ENCODE results near the gene TMEM182.
A peak's percentile ranks its signal among the peaks of the same experiment; 100 is the strongest.

TMEM182 gene

DNA sequence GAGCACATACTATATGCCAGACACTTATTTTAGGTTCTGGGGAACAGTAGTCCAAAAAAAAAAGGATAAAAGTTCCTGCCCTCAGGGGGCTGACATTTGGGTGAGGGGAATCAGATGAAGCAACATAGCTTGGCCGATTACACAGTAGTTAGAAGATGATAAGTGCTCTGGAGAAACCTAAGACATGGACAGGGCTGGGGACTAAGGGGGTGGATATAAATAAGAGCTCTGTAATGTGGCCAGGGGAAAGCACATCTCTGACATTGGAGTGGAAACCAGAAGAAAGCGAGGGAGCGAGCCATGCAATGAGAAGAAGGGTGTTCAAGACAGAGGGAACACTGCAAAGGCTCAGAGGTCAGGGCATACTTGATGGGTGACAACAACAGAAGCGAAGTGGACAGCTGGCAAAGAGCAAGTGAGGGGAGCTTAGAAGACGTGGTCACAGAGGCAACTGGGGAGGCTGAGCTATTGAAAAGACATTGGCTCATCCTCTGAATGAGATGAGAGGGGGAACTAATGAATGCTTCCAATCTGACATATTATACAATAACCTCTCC is 11.4 kb downstream of the TMEM182 start:
- H3K36me3 ChIP-seq (ENCODE audit: control insufficient read depth, insufficient read depth, low read length) = no peaks in the 10 kb centered on the region
- no peaks in the 10 kb centered on the region for H3K4me1 ChIP-seq (ENCODE audit: control insufficient read depth, insufficient read depth, low read length)
- no peak overlapping the region for H3K9ac ChIP-seq (ENCODE audit: low read length)
- no peaks in the 10 kb centered on the region for H3K27me3 ChIP-seq (ENCODE audit: control insufficient read depth, insufficient read depth, low read length)
- H3K4me3 ChIP-seq (ENCODE audit: low read length) = no peak overlapping the region
- no peak overlapping the region for H3K27ac ChIP-seq (ENCODE audit: low read depth, low read length)

GRCh38 chr2:102778260-102778659 is 16.4 kb downstream of the TMEM182 start:
- Histone ChIP-seq H3K27ac (ENCODE audit: low read depth, low read length) (no peak overlapping the region), H3K36me3 (ENCODE audit: control insufficient read depth, insufficient read depth, low read length) (no peaks in the 10 kb centered on the region), H3K4me1 (ENCODE audit: control insufficient read depth, insufficient read depth, low read length) (no peaks in the 10 kb centered on the region)

GRCh38 chr2:102780467-102780866 is 18.6 kb downstream of the TMEM182 start:
- no peak overlapping the region for H3K9ac ChIP-seq (ENCODE audit: low read length)
- H3K27me3 ChIP-seq (ENCODE audit: control insufficient read depth, insufficient read depth, low read length) = no peaks in the 10 kb centered on the region
- no peaks in the 10 kb centered on the region for H3K36me3 ChIP-seq (ENCODE audit: control insufficient read depth, insufficient read depth, low read length)
- H3K4me3 ChIP-seq (ENCODE audit: low read length) = no peak overlapping the region
- no peak overlapping the region for H3K27ac ChIP-seq (ENCODE audit: low read depth, low read length)
- H3K4me1 ChIP-seq (ENCODE audit: control insufficient read depth, insufficient read depth, low read length) = no peaks in the 10 kb centered on the region

More at GRCh38 chr2:102778260-102778659, 16.4 kb downstream of the TMEM182 start:
- Histone ChIP-seq H3K9ac (ENCODE audit: low read length) (no peak overlapping the region), H3K4me3 (ENCODE audit: low read length) (no peak overlapping the region), H3K27me3 (ENCODE audit: control insufficient read depth, insufficient read depth, low read length) (no peaks in the 10 kb centered on the region)

DNA sequence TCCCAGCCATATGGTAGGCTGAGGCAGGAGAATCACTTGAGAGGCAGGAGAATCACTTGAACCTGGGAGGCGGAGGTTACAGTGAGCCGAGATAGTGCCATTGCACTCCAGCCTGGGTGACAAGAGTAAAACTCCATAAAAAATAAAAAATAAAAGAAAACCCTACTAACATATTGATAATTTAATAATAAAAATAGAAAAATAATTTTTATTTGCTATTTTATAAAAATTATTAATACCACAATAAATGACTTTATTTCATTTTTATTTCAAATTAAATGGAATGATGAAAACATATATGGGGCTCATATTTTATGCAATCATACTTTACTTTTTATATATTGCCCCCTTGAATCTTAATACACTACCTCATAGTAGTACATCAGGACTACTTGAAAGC is 20.4 kb downstream of the TMEM182 start:
- H3K27ac ChIP-seq (ENCODE audit: low read depth, low read length) = no peak overlapping the region
- H3K4me3 ChIP-seq (ENCODE audit: low read length) = no peak overlapping the region
- no peaks in the 10 kb centered on the region for H3K36me3 ChIP-seq (ENCODE audit: control insufficient read depth, insufficient read depth, low read length)
- H3K4me1 ChIP-seq (ENCODE audit: control insufficient read depth, insufficient read depth, low read length) = no peaks in the 10 kb centered on the region
- H3K9ac ChIP-seq (ENCODE audit: low read length) = no peak overlapping the region
- H3K27me3 ChIP-seq (ENCODE audit: control insufficient read depth, insufficient read depth, low read length) = no peaks in the 10 kb centered on the region

DNA sequence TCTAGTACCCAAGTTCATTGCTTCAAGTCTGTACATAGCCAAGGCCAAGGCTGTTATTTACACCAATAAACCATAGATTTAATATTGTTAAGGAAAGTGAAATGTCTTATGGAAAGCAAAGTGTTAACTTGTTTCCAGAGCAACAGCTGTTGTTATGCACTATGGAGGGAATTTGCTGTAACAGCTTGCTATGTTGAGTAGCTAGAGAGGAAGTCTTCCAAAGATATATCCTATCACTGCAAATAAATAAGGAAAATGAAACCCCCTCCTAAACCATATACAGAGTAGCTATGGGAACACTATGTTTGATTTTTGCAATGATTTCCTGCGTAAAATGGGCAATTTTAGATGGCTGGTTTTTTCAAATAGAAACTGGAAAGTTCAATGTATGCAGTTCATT is 21.1 kb downstream of the TMEM182 start:
- H3K4me3 ChIP-seq (ENCODE audit: low read length) = no peak overlapping the region
- no peak overlapping the region for H3K9ac ChIP-seq (ENCODE audit: low read length)
- no peaks in the 10 kb centered on the region for H3K4me1 ChIP-seq (ENCODE audit: control insufficient read depth, insufficient read depth, low read length)

GRCh38 chr2:102783506-102784183 is 21.8 kb downstream of the TMEM182 start:
- no peak overlapping the region for H3K4me3 ChIP-seq (ENCODE audit: low read length)
- no peaks in the 10 kb centered on the region for H3K36me3 ChIP-seq (ENCODE audit: control insufficient read depth, insufficient read depth, low read length)
- H3K27ac ChIP-seq (ENCODE audit: low read depth, low read length) = no peak overlapping the region
- H3K27me3 ChIP-seq (ENCODE audit: control insufficient read depth, insufficient read depth, low read length) = no peaks in the 10 kb centered on the region
- peaks cover 5% of the 10 kb centered on the region for H3K4me1 ChIP-seq (ENCODE audit: control insufficient read depth, insufficient read depth, low read length)
- no peak overlapping the region for H3K9ac ChIP-seq (ENCODE audit: low read length)

More for the DNA sequence above, 21.1 kb downstream of the TMEM182 start:
- Histone ChIP-seq H3K36me3 (ENCODE audit: control insufficient read depth, insufficient read depth, low read length) (no peaks in the 10 kb centered on the region), H3K27ac (ENCODE audit: low read depth, low read length) (no peak overlapping the region), H3K27me3 (ENCODE audit: control insufficient read depth, insufficient read depth, low read length) (no peaks in the 10 kb centered on the region)

DNA sequence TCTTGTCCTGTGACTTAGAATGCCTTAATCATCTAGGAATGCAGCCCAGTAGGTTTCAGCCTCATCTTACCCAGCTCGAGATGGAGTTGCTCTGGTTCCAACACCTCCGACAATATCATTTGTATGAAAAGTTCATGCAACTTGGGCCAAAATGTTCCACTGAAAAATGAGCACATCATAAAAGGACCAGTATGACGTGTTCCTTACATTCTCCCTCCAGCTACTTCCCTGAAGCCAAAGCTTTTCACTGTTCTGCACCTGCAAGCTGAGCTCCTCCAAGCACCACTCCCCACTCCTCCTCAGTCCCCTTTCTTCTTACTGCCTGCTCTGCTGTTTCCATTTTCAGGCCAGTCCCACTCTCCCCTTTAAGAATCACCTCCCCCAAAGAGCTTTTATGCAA is 23.1 kb downstream of the TMEM182 start:
- Histone ChIP-seq H3K4me1 (ENCODE audit: control insufficient read depth, insufficient read depth, low read length) (peaks cover 5% of the 10 kb centered on the region), H3K27me3 (ENCODE audit: control insufficient read depth, insufficient read depth, low read length) (no peaks in the 10 kb centered on the region), H3K36me3 (ENCODE audit: control insufficient read depth, insufficient read depth, low read length) (no peaks in the 10 kb centered on the region), H3K9ac (ENCODE audit: low read length) (no peak overlapping the region), H3K27ac (ENCODE audit: low read depth, low read length) (no peak overlapping the region), H3K4me3 (ENCODE audit: low read length) (no peak overlapping the region)

DNA sequence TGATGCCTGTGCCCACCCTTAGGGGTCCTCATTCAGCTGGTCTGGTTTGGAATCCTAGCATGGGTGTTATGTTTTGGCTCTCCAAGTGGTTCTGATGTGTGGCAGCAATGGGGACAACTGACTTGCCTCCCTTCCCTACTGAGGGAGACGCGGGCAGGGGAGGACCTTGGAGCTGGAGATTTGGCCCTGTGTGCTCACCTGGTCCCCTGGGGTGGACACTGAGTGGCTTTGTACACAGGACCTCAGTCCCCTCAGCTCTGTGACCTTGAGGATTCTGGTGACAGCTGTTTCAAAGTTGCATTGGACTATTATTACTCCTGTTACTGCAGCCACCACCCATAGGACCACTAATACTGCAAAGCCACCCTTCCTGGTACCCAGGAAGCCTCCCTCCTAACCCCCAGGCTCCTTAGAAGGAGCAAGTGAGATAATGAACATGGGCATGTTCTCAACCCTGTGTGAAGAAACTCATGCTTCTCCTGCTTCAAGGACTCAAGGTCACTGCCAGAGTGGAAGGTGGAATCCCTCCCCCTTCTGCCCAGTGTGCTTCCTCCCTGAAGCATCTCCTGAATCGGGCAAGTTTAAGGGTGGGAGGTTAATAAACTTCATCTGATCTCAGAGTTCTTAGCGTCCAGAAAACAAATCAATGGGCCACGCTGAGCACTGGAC is 26.5 kb downstream of the TMEM182 start:
- no peak overlapping the region for H3K4me3 ChIP-seq (ENCODE audit: low read length)
- H3K27me3 ChIP-seq (ENCODE audit: control insufficient read depth, insufficient read depth, low read length) = no peaks in the 10 kb centered on the region
- no peak overlapping the region for H3K9ac ChIP-seq (ENCODE audit: low read length)
- peaks cover 5% of the 10 kb centered on the region for H3K4me1 ChIP-seq (ENCODE audit: control insufficient read depth, insufficient read depth, low read length)
- no peaks in the 10 kb centered on the region for H3K36me3 ChIP-seq (ENCODE audit: control insufficient read depth, insufficient read depth, low read length)
- peak overlapping the region; percentile 68 for H3K27ac ChIP-seq (ENCODE audit: low read depth, low read length)

DNA sequence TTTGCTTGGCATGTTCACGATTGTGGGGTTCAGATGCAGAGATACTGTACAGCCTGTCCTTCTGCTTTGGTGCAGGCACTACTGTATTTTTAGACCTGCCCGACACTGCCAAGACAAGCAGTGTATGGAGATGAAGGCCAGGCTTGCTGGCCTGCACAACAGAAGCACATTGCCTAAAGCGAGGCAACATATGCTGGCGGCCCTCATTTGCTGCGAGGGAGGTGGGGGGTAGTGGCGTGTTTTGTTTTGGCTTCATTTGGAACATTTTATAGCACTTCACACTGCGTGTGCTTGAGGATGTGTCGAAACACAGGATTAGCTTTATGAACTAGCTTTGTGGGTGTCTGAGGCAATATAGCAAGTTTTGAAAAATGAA is 27.0 kb downstream of the TMEM182 start:
- Histone ChIP-seq H3K4me3 (ENCODE audit: low read length) (no peak overlapping the region), H3K4me1 (ENCODE audit: control insufficient read depth, insufficient read depth, low read length) (peaks cover 5% of the 10 kb centered on the region), H3K9ac (ENCODE audit: low read length) (no peak overlapping the region), H3K27ac (ENCODE audit: low read depth, low read length) (peak overlapping the region; percentile 68), H3K36me3 (ENCODE audit: control insufficient read depth, insufficient read depth, low read length) (no peaks in the 10 kb centered on the region), H3K27me3 (ENCODE audit: control insufficient read depth, insufficient read depth, low read length) (no peaks in the 10 kb centered on the region)

GRCh38 chr2:102789349-102790090 is 27.7 kb downstream of the TMEM182 start:
- Histone ChIP-seq H3K4me1 (ENCODE audit: control insufficient read depth, insufficient read depth, low read length) (peaks cover 5% of the 10 kb centered on the region), H3K27me3 (ENCODE audit: control insufficient read depth, insufficient read depth, low read length) (no peaks in the 10 kb centered on the region), H3K4me3 (ENCODE audit: low read length) (no peak overlapping the region), H3K36me3 (ENCODE audit: control insufficient read depth, insufficient read depth, low read length) (no peaks in the 10 kb centered on the region), H3K9ac (ENCODE audit: low read length) (no peak overlapping the region), H3K27ac (ENCODE audit: low read depth, low read length) (no peak overlapping the region)

DNA sequence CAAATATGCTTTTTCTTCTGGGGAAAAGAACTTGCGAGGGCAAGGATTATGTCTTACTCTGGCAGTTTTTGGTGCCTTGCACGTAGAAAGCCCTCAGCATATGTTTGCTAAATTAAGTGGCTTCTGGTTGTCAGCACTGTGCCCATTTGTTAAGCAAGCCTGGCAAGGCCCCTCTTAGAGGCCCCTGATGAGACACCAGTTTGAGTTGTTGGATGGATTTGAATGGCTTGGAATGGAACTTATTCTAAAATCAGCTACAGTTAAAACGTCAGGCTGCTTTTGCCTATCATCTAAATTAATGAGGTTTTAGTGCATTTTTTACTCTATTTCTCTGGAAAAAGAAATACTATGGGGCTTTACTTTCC is 28.2 kb downstream of the TMEM182 start:
- no peaks in the 10 kb centered on the region for H3K27me3 ChIP-seq (ENCODE audit: control insufficient read depth, insufficient read depth, low read length)
- no peak overlapping the region for H3K27ac ChIP-seq (ENCODE audit: low read depth, low read length)
- H3K4me3 ChIP-seq (ENCODE audit: low read length) = no peak overlapping the region
- H3K4me1 ChIP-seq (ENCODE audit: control insufficient read depth, insufficient read depth, low read length) = peaks cover 5% of the 10 kb centered on the region
- H3K9ac ChIP-seq (ENCODE audit: low read length) = no peak overlapping the region
- no peaks in the 10 kb centered on the region for H3K36me3 ChIP-seq (ENCODE audit: control insufficient read depth, insufficient read depth, low read length)

DNA sequence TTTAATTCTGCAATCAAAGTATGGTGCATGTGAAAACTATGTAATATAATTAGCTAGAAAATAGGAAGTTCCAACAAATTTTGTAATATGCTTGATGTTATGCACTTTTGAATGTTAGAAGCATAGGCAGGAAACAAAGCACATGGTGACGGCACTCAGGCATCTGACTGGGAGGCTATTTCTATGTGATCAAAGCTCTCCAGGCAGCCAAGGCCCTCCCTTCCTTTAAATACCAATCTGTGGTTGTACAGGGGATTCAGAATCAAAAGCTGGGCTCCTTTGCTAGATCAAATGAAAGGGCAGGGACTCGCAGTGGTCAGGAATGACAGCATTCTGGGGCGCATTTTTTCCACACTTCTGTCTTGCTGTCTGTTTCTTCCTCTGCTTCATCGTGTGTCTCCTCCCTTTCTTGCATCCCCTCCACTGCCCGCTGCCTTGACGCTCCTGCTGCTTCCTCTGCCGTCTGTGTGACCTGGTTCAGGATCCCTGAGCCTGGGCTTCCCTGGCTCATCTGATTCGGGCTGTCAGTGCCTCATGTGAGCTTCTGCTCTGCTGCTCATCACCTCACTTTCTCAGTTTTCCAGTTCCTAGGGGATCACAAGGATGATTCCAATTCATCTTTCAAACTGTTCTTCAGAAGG is 30.9 kb downstream of the TMEM182 start:
- H3K4me1 ChIP-seq (ENCODE audit: control insufficient read depth, insufficient read depth, low read length) = peaks cover 5% of the 10 kb centered on the region
- no peak overlapping the region for H3K27ac ChIP-seq (ENCODE audit: low read depth, low read length)
- no peak overlapping the region for H3K4me3 ChIP-seq (ENCODE audit: low read length)
- no peaks in the 10 kb centered on the region for H3K36me3 ChIP-seq (ENCODE audit: control insufficient read depth, insufficient read depth, low read length)
- no peaks in the 10 kb centered on the region for H3K27me3 ChIP-seq (ENCODE audit: control insufficient read depth, insufficient read depth, low read length)
- H3K9ac ChIP-seq (ENCODE audit: low read length) = no peak overlapping the region
